Measurements from ENCODE around the gene ZNF576.
"Not testable (repeated sequence)": the region's sequence is repeated elsewhere in the genome, so short reads cannot be mapped to it uniquely, and the experiment has no call there.

The ZNF576 gene

DNA sequence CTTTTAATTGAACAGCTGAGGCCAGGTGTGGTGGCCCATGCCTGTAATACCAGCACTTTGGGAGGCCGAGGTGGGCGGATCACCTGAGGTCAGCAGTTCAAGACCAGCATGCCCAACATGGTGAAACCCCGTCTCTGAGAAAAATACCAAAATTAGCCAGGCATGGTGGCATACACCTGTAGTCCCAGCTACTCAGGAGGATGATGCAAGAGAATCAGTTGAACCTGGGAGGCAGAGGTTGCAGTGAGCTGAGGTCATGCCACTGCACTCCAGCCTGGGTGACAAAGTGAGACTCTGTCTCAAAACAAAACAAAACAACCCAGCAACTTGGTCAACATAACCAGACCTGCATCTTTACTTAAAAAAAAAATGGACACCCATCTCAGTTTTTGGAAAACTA lies 9.4 kb upstream of the ZNF576 start:
- H3K4me1 ChIP-seq (ENCODE audit: insufficient read depth, low read length): not testable (repeated sequence)

DNA sequence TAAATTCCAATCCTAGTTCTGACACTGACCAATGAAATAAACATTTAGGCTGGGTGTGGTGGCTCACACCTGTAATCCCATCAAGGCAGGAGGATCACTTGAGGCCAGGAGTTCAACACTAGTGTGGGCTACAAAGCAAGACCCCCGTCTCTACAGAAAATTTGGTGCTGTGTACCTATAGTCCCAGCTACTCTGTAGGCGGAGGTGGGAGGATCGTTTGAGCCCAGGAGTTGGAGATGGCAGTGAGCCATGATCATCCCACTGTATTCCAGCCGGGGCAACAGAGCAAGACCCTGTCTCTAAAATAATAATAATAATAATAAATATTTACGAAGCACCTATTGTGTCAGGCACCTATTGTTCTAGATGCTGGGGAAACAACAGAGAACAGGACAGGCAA lies 7.1 kb upstream of the ZNF576 start:
- no peaks in the 10 kb centered on the region for H3K9me3 ChIP-seq (ENCODE audit: control insufficient read depth, insufficient read depth, low read length)
- no peak overlapping the region for H3K9ac ChIP-seq (ENCODE audit: low read depth, low read length)
- H3K36me3 ChIP-seq (ENCODE audit: insufficient read depth, low read length): peaks cover 4% of the 10 kb centered on the region; the same call in 1 of the 2 replicates
- no peaks in the 10 kb centered on the region for H3K4me1 ChIP-seq (ENCODE audit: insufficient read depth, low read length)

More for the DNA sequence above, 9.4 kb upstream of the ZNF576 start:
- H3K9me3 ChIP-seq (ENCODE audit: control insufficient read depth, insufficient read depth, low read length); H3K36me3 ChIP-seq (ENCODE audit: insufficient read depth, low read length); H3K9ac ChIP-seq (ENCODE audit: low read depth, low read length): not testable (repeated sequence)

DNA sequence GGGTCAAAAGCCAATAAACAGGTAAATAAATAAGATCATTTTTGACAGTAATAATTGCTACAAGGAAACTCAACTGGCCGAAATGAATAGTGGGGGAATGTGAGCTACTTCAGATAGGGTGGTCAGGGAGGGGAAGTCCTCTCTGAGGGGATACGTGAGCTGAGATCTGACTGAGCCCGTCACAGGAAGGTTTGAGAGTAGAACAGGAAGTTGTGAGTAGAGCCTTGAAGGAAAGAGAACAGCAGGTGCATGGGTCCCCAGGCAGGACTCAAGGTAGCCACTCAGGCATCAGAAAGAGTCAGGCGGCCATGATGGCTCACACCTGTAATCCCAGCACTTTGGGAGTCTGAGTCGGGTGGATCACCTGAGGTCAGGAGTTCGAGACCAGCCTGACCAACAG lies 6.7 kb upstream of the ZNF576 start:
- Histone ChIP-seq H3K9me3 (ENCODE audit: control insufficient read depth, insufficient read depth, low read length) (no peaks in the 10 kb centered on the region), H3K4me1 (ENCODE audit: insufficient read depth, low read length) (no peaks in the 10 kb centered on the region), H3K9ac (ENCODE audit: low read depth, low read length) (no peak overlapping the region), H3K36me3 (ENCODE audit: insufficient read depth, low read length) (peaks cover 4% of the 10 kb centered on the region; the same call in 1 of the 2 replicates)

DNA sequence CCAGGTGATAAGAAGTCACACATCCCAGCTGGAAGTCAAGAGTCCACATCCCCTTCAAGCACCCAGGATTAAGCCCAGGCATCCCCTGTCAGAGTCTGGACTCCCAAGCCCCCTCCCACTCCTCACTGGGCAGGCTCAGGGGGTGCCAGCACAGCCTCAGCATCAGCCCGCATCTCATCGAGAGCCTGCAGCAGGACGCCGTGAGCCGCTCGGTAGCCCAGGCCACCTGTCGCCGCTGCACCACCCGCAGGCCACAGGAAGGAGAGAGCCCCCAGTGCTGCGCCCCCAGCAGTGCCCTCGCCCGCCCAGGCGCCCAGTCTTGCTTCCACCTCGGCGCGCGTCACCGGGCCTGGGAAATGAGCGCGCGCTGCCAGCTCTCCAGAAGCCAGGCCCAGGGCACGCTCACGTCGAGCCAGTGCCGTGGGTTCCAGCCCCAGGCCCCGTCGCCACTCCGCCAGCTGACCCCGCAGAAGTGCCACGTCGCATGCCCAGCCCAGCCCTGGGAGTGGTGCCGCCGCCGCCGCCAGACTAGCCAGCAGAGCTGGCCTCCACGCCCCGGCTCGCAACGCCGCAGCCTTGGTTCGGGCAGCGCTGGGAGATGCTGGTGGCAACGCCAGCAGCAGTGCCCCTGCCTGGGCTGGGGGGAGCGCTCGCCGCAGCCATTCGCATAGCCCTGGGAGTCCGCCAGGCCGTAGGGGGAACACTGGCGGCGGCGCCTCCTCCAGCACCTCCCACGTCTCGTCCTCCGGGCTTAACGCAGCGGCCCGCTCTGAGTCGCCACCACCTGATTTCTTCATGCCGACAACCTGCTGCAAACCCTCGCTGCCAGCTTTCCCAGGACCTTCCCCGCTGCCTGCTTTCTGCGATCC lies 4.3 kb upstream of the ZNF576 start:
- Histone ChIP-seq H3K9ac (ENCODE audit: low read depth, low read length) (no peak overlapping the region), H3K36me3 (ENCODE audit: insufficient read depth, low read length) (peaks cover 4% of the 10 kb centered on the region; the same call in 1 of the 2 replicates), H3K4me1 (ENCODE audit: insufficient read depth, low read length) (no peaks in the 10 kb centered on the region), H3K9me3 (ENCODE audit: control insufficient read depth, insufficient read depth, low read length) (no peaks in the 10 kb centered on the region)

DNA sequence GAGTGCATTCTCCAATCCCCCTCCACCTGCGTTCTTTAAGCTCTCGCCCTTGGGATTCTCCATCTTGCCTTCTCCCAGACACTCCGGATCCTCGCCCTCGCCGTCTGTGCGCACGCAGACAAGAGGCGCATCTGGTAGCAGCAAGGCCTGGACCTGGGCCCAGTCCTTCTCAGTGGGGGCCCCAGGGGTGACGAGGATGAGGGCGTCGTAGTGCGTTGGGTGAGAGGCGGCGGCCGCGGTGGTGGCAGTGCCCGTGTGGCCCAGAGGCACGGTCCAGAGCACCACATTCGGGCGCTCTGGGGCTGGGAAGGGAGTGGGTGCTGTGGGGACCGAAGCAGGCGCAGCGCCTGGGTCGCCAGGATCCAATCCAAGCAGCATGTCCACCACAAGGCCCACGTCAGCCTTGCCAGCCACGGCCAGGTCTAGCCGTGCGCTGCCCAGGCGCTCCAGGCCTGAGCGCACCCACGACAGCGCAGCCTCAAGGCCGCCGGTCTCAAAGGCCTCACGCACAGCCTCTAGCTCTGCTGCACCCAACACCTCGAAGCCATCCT lies 3.5 kb upstream of the ZNF576 start:
- peaks cover 4% of the 10 kb centered on the region; the same call in 1 of the 2 replicates for H3K36me3 ChIP-seq (ENCODE audit: insufficient read depth, low read length)
- H3K4me1 ChIP-seq (ENCODE audit: insufficient read depth, low read length): no peaks in the 10 kb centered on the region
- H3K9me3 ChIP-seq (ENCODE audit: control insufficient read depth, insufficient read depth, low read length): no peaks in the 10 kb centered on the region
- H3K9ac ChIP-seq (ENCODE audit: low read depth, low read length): no peak overlapping the region

DNA sequence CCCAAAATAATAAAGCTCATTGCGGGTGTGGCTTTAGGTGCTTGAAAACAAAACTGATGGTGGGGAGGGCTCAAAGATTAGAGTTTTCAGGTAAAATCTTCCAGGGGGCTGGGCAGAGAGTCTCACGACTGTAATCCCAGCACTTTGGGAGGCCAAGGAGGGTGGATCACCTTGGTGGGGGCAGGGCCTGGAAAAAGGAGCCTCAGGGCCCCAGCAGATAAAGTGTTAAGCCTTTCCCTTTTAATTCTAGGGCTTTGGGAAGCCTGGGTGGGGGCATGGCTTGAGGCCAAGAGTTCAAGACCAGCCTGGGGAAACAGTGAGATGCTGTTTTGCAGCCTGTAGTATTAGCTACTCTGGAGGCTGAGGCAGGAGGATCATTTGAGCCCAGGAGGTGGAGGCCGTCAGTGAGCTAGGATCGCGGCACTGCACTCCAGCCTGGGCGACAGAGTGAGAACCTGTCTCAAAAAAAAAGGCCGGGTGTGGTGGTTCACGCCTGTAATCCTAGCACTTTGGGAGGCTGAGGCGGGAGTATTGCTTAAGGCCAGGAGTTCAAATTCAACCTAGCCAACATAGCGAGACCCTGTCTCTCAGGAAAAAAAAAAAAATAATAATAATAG lies 2.2 kb upstream of the ZNF576 start:
- Histone ChIP-seq H3K9ac (ENCODE audit: low read depth, low read length) (no peak overlapping the region), H3K36me3 (ENCODE audit: insufficient read depth, low read length) (peaks cover 4% of the 10 kb centered on the region; the same call in 1 of the 2 replicates), H3K9me3 (ENCODE audit: control insufficient read depth, insufficient read depth, low read length) (no peaks in the 10 kb centered on the region), H3K4me1 (ENCODE audit: insufficient read depth, low read length) (no peaks in the 10 kb centered on the region)

DNA sequence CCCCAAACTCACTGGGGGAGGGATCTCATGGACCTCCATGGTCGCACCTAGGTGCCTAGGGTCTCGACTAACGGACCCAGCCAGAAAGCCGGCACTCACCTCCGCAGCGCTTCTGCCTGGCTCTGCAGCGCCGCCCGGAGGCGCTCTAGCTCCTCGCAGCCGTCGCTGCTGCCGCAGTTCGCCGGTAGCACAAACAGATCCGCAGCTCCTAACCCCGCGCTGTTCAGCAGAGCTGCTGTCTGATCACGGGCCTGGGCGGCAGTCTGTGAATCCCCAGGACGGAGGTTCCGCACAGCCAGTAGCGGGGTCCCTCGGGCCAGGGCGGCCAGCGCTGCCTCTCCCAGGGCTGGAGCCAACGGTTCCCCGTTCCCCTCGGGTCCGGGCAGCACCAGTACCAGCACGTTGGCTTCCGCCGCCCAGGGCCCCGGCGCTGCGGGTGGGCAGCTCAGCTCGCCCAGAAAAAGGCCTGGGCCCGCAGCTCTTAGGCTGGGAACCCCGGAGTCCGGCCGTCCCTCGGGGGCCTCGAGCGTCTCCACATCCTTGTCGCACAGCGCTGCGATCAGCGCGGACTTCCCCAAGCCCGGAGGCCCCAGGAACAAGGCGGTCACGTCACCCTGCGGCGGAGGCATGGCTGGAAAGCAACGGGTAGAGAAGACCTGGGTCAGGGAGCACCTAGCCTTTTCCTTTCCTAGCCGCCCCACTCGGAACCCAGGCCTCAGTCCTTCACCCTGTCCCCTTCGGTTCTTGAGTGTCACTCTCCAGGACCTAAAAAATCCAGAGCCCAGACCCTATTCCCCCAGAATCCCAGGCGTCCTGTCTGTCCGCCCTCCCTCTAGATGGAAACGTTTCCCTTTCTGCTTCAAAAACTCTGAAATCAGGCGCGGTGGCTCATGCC lies 1.4 kb upstream of the ZNF576 start:
- Histone ChIP-seq H3K9ac (ENCODE audit: low read depth, low read length) (peak overlapping the region; percentile 69), H3K9me3 (ENCODE audit: control insufficient read depth, insufficient read depth, low read length) (no peaks in the 10 kb centered on the region), H3K36me3 (ENCODE audit: insufficient read depth, low read length) (peaks cover 6% of the 10 kb centered on the region; the same call in 1 of the 2 replicates), H3K4me1 (ENCODE audit: insufficient read depth, low read length) (no peaks in the 10 kb centered on the region)

DNA sequence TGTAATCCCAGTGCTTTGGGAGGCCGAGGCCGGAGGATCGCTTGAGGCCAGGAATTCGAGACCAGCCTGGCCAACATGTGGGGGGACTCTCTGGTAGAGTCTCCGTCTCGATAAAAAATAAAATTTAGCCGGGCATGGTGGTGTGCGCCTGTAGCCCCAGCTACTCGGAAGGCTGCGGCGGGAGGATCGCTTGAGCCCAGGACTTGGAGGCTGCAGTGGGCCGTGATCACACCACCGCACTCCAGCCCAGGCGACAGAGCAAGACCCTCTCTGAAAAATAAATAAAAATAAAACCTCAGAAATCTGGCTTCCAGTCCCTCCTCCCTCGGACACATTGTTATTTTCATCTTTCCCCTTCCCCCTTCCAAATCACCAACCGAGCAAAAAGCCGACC lies 793 bp upstream of the ZNF576 start:
- peaks cover 7% of the 10 kb centered on the region; the same call in 1 of the 2 replicates for H3K36me3 ChIP-seq (ENCODE audit: insufficient read depth, low read length)
- no peaks in the 10 kb centered on the region for H3K4me1 ChIP-seq (ENCODE audit: insufficient read depth, low read length)
- peak overlapping the region; percentile 69 for H3K9ac ChIP-seq (ENCODE audit: low read depth, low read length)
- no peaks in the 10 kb centered on the region for H3K9me3 ChIP-seq (ENCODE audit: control insufficient read depth, insufficient read depth, low read length)

DNA sequence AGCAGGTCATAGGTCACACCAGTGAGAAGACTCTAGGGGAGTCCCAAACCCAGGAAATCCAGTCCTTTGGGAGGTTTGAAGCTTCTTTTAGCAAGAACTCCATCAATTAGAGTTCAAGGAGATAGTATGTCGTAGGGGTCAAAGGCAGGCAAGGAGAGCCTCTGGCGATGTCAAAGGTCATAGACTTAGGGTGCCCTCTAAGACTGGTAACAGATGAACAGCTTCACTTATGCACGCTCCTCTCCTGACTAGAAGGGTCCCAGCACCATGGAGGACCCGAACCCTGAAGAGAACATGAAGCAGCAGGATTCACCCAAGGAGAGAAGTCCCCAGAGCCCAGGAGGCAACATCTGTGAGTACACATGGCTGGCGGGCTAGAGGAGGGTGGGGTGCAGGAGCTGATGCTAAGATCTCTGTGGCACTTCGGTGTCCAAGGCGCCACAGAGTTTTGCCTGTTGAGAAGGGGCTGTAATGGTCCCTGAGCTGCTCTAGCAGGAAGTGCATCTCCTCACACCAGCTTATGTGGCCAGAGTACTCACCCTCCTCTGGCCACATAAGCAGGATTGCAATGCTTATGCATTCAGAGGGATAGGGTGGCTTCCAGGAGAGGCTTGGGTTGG lies 557 bp downstream of the ZNF576 start:
- Histone ChIP-seq H3K4me1 (ENCODE audit: insufficient read depth, low read length) (no peaks in the 10 kb centered on the region), H3K9ac (ENCODE audit: low read depth, low read length) (peak overlapping the region; percentile 76), H3K9me3 (ENCODE audit: control insufficient read depth, insufficient read depth, low read length) (no peaks in the 10 kb centered on the region), H3K36me3 (ENCODE audit: insufficient read depth, low read length) (peaks cover 7% of the 10 kb centered on the region; the same call in 1 of the 2 replicates)

DNA sequence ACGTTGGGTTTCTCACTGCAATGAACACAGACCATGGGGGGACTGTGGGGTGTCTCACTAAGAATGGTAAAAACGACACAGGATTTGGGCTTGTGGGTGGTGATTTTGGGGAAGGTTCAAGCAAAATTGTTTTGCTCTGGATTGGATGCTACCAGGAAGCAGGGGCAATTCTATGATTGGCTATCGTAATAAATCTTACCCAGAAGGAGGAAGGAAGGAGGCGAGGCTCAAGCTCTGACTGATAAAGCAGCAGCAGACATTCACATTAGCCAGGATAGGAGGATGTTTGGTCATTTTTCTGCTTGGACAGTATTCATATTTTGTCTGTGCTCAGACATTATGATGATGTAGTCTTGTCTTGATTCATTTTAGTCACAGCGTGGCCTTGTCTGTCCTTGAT lies 1.5 kb downstream of the ZNF576 start:
- H3K9ac ChIP-seq (ENCODE audit: low read depth, low read length): no peak overlapping the region
- H3K4me1 ChIP-seq (ENCODE audit: insufficient read depth, low read length): no peaks in the 10 kb centered on the region
- peaks cover 7% of the 10 kb centered on the region; the same call in 1 of the 2 replicates for H3K36me3 ChIP-seq (ENCODE audit: insufficient read depth, low read length)
- H3K9me3 ChIP-seq (ENCODE audit: control insufficient read depth, insufficient read depth, low read length): no peaks in the 10 kb centered on the region

DNA sequence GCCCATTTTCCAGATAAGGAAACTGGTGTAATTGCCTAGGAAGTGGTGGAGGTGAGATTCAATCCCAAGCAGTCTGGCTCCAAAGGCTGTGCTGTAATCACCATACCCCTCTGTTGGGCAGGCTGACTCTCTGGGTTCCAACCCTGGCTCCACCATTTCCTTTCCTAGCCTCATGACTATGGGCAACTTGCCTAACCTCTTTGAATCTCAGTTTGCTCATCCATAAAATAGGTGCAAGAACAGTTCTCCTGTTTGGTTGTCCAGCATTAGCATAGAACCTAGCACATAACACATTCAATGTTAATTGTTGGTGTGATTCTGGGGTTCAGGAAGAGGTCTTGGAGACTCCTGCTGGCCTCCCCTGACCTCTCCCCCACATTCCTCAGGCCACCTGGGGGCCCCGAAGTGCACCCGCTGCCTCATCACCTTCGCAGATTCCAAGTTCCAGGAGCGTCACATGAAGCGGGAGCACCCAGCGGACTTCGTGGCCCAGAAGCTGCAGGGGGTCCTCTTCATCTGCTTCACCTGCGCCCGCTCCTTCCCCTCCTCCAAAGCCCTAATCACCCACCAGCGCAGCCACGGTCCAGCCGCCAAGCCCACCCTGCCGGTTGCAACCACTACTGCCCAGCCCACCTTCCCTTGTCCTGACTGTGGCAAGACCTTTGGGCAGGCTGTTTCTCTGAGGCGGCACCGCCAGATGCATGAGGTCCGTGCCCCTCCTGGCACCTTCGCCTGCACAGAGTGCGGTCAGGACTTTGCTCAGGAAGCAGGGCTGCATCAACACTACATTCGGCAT lies 2.2 kb downstream of the ZNF576 start:
- Histone ChIP-seq H3K4me1 (ENCODE audit: insufficient read depth, low read length) (no peaks in the 10 kb centered on the region), H3K36me3 (ENCODE audit: insufficient read depth, low read length) (peaks cover 6% of the 10 kb centered on the region; the same call in 1 of the 2 replicates), H3K9ac (ENCODE audit: low read depth, low read length) (no peak overlapping the region), H3K9me3 (ENCODE audit: control insufficient read depth, insufficient read depth, low read length) (no peaks in the 10 kb centered on the region)

DNA sequence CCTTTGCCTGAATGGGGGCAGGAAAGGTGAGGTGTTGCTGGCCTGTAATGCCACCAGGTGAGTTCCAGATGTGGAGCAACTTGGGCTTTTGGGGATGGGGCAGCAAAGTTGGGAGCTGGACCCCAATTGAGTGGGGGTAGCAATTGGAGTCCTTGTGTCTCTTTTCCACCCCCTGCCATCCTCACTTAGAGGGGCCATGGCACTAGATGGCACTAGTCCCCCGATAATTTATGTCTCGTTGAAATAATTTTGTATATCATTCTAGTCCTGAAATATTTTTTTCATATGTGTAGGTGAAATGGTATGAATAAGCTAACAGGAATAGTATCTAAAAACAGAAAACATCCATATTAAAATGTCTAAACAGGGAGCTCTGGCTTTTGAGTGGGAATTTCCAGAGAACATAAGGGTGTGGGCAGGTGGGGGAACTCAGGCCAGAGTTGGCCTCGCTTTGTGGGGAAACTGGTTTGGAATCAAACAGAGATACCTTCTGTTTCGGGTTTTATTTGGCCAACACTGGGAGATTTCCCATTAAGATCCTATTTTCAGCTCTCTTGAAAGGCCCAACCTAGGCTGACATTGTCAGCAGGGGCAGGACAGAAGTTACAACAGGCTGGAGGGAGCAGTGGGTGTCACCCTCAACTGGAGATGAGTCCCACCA lies 3.4 kb downstream of the ZNF576 start:
- Histone ChIP-seq H3K9ac (ENCODE audit: low read depth, low read length) (no peak overlapping the region), H3K9me3 (ENCODE audit: control insufficient read depth, insufficient read depth, low read length) (no peaks in the 10 kb centered on the region), H3K4me1 (ENCODE audit: insufficient read depth, low read length) (no peaks in the 10 kb centered on the region), H3K36me3 (ENCODE audit: insufficient read depth, low read length) (peaks cover 3% of the 10 kb centered on the region; the same call in 1 of the 2 replicates)

DNA sequence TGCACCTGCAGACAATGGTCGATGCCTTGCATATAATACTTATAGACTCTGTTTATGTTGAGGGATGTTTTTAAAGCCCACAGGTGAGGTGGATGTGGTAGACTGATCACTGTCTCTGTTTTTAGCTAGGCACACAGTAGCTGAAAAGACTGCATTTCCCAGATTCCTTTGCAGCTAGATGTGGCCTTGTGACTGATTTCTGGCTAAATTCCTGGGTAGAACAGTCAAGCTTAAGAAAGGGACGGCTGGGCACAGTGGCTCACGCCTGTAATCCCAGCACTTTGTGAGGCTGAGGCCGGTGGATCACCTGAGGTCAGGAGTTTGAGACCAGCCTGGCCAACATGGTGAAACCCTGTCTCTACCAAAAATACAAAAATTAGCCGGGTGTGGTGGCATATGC lies 3.9 kb downstream of the ZNF576 start:
- not testable (repeated sequence) for H3K4me1 ChIP-seq (ENCODE audit: insufficient read depth, low read length); H3K9ac ChIP-seq (ENCODE audit: low read depth, low read length); H3K36me3 ChIP-seq (ENCODE audit: insufficient read depth, low read length); H3K9me3 ChIP-seq (ENCODE audit: control insufficient read depth, insufficient read depth, low read length)
